OCI-M1 (cell line): ENCODE data around the gene DAAM1.

Source experiments
- DNase-seq: peaks from one replicate; lab custom pipeline; 2025; lab: John Stamatoyannopoulos, UW

DAAM1 gene

GRCh38 chr14:59314953-59315599 lies 126.6 kb downstream of the DAAM1 start:
- DNase-seq = no peak

DNA sequence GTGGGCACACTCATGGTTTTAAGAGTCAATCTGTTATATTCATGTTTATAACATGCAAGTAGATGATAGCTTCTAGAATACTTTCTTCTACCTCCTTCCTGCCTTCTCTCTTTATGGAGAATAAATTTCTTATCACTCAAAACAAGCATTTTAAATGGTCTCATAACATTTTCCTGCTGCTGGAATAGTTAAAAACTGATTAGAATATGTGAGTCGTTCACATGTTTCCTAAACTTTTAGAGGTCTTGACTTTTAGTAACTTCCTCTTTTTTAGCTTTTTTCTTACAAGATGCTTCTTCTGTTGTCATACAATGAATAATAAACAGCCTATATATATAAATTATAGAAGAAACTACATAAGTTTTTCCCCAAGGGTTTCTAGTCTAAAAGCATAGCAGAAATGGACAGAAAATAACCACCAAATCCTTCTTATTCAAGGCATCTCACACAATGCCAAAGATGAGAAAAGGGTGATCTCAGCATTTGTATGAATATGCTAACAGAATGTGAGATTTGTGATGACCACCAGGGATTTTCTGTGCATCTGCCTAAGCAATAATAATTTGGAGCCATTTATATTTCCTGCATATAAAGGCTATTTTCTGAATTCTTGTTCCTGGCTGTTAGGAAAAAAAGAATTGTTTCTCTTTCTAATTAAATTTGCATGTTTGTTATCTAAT lies 127.8 kb downstream of the DAAM1 start:
- DNase-seq = peak; percentile 41

GRCh38 chr14:59317346-59317745 lies 128.9 kb downstream of the DAAM1 start:
- no peak for DNase-seq

GRCh38 chr14:59317798-59318505 lies 129.5 kb downstream of the DAAM1 start:
- no peak for DNase-seq

DNA sequence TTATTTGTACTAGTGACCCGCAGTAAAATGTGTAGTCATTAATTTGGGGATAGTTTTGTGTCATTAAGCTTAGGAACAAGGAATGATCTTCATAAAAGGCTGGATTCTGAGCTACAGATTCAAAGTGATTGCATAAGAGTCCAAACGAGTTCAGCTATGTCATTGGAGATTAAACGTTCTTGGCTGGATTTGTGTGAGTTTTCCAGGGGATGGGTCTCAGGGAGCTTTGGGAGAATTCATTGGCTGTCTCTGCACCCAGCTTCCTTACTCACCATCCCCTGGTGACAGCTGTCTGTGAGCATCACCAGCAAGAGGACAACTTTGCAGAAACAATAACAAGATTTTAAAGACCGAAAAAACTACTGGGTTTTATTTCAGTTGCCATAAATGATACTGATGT lies 130.4 kb downstream of the DAAM1 start:
- no peak for DNase-seq

GRCh38 chr14:59320361-59320760 lies 131.9 kb downstream of the DAAM1 start:
- DNase-seq = no peak

DNA sequence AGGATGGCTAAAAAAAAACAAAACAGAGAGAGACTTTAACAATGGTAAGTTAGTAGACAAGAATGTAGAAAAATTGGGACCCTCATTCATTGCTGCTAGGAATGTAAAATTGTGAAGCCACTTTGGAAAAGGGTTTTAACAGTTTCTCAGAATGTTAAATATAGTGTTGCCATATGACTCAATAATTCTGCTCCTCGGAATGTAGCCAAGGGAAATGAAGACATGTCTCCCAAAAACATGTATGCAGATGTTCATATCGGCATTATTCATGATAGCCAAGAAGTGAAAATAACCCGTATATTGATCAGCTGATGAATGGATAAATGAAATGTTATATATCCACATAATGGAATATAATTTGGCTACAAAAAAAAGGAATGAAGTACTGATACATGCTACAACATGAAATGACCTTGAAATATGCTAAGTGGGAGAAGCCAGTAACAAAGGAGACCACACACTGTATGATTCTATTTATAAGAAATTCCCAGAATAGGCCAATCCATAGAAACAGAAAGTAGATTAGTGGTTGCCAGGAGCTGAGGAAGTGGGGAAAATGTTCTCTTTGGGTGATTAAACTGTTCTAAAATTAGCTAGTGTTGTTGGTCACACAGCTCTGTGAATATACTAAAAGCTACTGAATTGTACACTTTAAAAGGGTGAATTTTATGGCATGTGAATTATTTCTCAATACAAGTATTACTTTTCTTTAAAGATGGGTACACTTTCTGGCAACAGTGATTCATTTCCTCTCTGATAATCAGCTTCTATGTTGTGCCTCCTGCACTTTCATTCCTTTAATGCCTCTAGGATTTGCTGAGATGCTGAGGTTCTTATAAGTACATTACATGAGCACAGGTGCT lies 132.5 kb downstream of the DAAM1 start:
- peak; percentile 2 for DNase-seq

DNA sequence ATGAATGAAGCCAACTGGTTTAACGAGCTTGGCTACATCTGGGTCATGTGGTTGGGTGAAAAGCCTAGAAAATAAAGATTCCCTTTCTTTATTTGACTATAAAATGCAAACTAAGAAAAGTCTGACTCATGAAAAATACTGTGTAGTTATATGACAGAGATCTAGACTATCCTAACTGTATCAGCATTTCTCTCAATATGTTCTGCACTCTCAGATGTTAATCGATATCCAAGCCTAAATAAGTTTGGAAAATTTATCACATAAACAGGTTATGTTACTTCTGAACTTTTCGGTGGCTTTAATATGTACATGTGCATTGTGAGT lies 133.1 kb downstream of the DAAM1 start:
- DNase-seq = no peak

GRCh38 chr14:59325906-59326305 lies 137.4 kb downstream of the DAAM1 start:
- no peak for DNase-seq

DNA sequence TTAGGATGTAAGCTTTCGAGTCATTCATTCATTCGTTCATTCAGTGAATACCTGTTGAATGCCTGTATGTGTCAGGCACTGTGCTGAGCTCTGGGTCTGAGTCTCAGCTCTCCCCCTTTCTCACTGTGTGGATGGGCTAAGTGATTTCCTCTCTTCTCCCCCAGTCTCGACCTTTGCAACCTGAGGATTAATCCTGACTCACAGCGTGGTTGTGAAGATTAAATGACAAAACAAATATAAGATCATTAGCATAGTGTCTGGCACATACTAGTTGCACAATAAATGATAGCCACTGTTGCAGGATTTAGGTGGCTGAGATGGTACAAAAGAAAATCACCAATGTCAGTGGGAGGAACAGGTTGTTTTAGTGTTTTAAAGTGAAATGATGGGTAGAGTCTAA lies 140.0 kb downstream of the DAAM1 start:
- DNase-seq = no peak

DNA sequence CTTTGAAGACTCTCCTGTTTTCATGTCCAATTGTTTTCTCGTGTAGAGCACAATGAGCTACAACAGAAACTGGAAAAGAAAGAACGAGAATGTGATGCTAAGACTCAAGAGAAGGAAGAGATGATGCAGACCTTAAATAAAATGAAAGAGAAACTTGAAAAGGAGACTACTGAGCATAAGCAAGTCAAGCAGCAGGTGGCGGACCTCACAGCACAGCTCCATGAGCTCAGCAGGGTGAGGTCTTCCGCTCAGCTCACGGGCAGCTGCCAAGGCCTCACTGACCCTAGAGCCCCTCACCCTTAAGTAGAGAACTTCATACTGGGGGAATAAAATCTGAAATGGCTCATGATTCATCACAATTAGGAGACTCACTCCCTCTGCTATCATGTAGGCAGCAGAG lies 142.0 kb downstream of the DAAM1 start:
- no peak for DNase-seq

DNA sequence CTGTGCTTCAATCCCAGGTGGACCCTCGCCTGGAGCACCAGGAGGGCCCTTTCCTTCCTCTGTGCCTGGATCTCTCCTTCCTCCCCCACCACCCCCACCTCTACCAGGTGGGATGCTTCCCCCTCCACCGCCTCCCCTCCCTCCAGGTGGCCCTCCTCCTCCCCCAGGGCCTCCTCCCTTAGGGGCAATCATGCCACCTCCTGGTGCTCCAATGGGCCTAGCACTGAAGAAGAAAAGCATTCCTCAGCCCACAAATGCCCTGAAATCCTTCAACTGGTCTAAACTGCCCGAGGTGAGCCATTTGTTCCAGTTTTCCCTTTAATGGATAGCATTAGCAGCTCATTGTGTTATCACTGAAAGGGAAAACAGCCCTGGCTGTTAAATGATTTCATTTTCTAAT lies 142.8 kb downstream of the DAAM1 start:
- no peak for DNase-seq

- DNase-seq = no peak
Observed at GRCh38 chr14:59332727-59333126, 144.3 kb downstream of the DAAM1 start.

DNA sequence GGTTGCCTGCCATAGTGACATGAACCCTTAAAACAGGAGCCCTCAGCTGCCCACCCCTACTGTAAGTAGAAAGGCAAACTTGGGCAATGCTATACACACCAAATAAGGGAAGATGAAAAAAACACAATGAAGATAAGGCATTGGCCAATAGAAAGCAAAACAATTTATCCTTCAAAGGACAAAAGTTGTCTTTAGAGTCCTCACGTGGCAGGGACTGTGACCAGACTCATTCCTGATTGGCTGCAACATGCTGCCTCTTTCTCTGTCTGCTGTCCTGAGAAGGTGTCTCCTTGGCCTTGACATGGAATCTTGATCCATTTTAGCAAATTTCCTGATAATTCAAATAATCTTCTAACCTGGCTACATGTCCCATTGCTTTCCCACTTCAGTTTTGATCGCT lies 144.8 kb downstream of the DAAM1 start:
- no peak for DNase-seq

DNA sequence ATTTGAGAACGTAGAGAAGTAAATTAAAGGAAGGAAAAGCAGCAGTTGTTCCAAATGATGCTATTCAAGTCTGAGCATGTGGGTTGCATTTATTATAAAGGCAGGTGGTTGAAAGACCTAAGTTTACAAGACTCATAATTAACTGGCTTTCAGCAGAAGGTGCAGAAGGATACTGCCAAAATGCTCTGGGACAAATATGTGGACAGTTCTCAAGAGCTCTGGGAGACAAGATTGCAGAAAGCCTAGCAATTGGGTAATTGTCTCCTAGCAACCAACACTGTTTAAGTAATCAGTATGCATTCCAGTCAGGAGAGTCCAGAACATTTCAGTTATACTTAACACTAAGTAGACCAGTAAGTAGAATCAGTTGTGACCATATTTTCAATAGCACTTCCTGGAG lies 145.2 kb downstream of the DAAM1 start:
- no peak for DNase-seq

- no peak for DNase-seq
Observed at GRCh38 chr14:59334253-59334652, 145.8 kb downstream of the DAAM1 start.

DNA sequence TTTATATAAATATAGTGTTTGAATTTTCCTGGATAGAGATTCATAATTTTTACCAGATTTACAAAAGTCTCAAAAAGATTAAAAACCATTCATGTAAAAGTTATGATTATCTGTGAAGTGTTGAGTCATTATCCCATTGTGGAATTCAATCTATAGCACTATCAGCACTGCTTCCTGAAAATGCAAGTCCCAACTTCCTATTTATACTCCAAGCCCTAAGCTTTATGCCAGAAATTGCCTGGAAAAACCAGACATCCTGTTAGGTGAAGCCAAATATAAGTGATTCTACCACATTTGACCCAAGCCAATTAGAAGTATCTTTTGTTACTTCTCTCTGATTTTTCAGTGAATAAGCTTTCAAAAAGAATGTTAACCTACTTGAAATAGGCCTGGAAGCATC lies 147.6 kb downstream of the DAAM1 start:
- DNase-seq = no peak

- DNase-seq = no peak
Observed at GRCh38 chr14:59336706-59337105, 148.2 kb downstream of the DAAM1 start.

GRCh38 chr14:59337141-59337611 lies 148.7 kb downstream of the DAAM1 start:
- DNase-seq = no peak

DNA sequence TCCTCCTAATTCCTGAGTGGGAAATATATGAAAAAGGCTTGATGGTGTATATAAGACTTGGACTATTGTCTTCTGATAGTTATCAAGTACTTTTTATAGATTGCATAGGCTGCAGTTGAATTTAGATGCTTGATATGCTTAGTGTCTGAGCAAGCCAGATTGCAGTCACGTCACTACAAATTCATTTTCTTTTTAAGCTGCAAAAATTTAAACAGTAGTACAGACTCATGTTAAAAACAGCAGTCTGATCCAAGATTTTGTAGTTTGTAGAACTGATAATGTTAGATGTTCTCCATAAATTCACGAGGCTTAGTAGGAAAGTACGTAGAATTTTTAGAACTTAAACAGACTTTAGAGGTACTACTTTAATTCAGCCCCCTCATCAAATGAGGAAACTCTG lies 150.3 kb downstream of the DAAM1 start:
- no peak for DNase-seq

DNA sequence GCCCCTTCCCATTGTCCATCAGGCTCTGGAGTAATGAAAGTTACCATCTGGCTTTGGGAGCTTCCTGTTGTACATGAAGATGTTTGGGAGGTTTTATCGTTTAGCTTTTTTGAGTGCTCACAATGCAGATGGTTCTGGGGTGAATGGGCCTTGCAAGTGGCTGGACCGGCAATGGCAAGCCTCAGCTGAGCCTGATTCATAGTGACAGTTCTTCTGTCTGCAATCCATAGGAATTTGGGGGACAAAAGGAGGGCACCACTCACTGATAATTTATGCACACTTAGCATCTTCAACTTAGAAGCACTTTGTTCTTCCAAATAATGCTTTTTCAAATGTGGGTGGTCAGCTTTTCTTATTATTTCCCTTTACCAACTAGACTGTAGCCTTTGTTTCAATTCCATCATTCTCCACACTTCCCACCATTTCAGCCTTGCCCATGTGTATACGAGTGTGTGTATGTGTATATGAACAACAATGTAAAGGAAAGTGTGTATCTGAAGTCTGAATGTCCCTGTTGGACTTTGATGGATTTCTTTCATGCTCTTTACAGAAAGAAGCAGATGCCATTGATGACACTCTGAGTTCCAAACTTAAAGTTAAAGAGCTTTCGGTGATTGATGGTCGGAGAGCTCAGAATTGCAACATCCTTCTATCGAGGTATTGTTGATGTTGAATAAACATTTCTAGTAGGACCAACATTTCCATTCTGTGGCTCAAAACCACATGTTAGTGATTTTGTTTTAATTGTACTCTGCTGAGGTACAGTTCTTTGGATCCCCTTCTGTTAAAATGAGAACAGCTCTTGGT lies 151.3 kb downstream of the DAAM1 start:
- no peak for DNase-seq
